Mesothelial cell of epicardium (in vitro differentiated cells): ENCODE data around the gene RCOR1. TPM values are rescaled to one million over a fixed set of nuclear protein-coding genes. Genes with fewer than 3 reads are reported as not detected.

Source experiments
- DNase-seq, 2 experiments: peaks; one replicate each; pipeline ENCODE4 v3.0.0; 2021; ENCODE audit warnings: low spot score in 2 of 2; ENCODE audit not compliant: unreplicated experiment in 2 of 2
- H3K27ac Mint-ChIP-seq: 2 replicates; pipeline ENCODE4 v1.8.0; 2021; ENCODE audit warnings: mixed read lengths
- H3K27me3 Mint-ChIP-seq: 2 replicates; pipeline ENCODE4 v1.8.0; 2021; ENCODE audit warnings: low read depth, mixed read lengths
- H3K36me3 Mint-ChIP-seq: 2 replicates; pipeline ENCODE4 v1.8.0; 2021; ENCODE audit warnings: mixed read lengths
- H3K4me1 Mint-ChIP-seq: 2 replicates; pipeline ENCODE4 v1.8.0; 2021; ENCODE audit warnings: mixed read lengths
- H3K4me3 Mint-ChIP-seq: 2 replicates; pipeline ENCODE4 v1.8.0; 2021; ENCODE audit warnings: mild to moderate bottlenecking, moderate library complexity, mixed read lengths
- H3K9me3 Mint-ChIP-seq: 2 replicates; pipeline ENCODE4 v1.8.0; 2021; ENCODE audit warnings: mixed read lengths
- CTCF ChIP-seq: fragments of 200-600 bp; sonication (generic); IDR thresholded peaks from one replicate; pipeline ENCODE4 v1.5.0; 2021; ENCODE audit warnings: antibody characterized with exemption; ENCODE audit not compliant: unreplicated experiment
- total RNA-seq: library from RNA; stranded (reverse); gene quantifications from 3 replicates; pipeline ENCODE4 v1.2.1, GENCODE V29; 2021

The RCOR1 gene
- total RNA-seq, 1 donor from 2014 or later, result 47.4 TPM

DNA sequence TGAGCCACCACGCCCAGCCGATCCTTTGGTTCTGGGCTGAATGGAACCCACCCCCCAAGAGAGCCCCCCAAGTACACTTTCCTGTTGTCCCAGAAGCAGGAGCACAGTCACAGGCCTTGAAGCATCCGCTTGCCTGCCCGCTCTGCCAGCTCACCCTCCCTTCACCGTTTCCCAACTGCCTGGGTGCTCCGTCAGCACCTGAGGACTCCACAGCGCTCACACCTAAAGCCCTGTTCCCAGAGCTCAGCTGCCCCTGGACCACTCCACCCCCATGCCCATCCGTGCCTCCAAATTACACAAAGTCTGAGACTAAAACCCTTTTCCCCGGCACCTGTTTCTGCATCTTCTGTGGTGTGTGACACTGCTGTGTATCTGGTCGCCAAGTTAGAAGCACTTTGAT is 140.5 kb downstream of the RCOR1 start:
- H3K4me3 Mint-ChIP-seq, result no peak overlapping the region
- no peak for DNase-seq
- no peak overlapping the region for H3K27ac Mint-ChIP-seq
- H3K9me3 Mint-ChIP-seq, result no peaks in the 10 kb centered on the region
- peaks cover 27% of the 10 kb centered on the region for H3K36me3 Mint-ChIP-seq
- no peaks in the 10 kb centered on the region for H3K27me3 Mint-ChIP-seq
- TF ChIP-seq CTCF, result no peak
- H3K4me1 Mint-ChIP-seq, result no peaks in the 10 kb centered on the region

- DNase-seq, result no peak
- Mint-ChIP-seq H3K27me3 (no peaks in the 10 kb centered on the region), H3K9me3 (no peaks in the 10 kb centered on the region), H3K4me3 (no peak overlapping the region), H3K36me3 (peaks cover 26% of the 10 kb centered on the region), H3K4me1 (no peaks in the 10 kb centered on the region), H3K27ac (no peak overlapping the region)
- no peak for TF ChIP-seq CTCF
Measured at GRCh38 chr14:102733326-102733725, 140.9 kb downstream of the RCOR1 start.

GRCh38 chr14:102734436-102734835 is 142.0 kb downstream of the RCOR1 start:
- H3K36me3 Mint-ChIP-seq, result peaks cover 20% of the 10 kb centered on the region
- no peak for DNase-seq
- H3K27ac Mint-ChIP-seq, result no peak overlapping the region
- H3K9me3 Mint-ChIP-seq, result no peaks in the 10 kb centered on the region
- no peak for TF ChIP-seq CTCF
- H3K27me3 Mint-ChIP-seq, result no peaks in the 10 kb centered on the region
- no peaks in the 10 kb centered on the region for H3K4me1 Mint-ChIP-seq
- no peak overlapping the region for H3K4me3 Mint-ChIP-seq

- no peaks in the 10 kb centered on the region for H3K4me1 Mint-ChIP-seq
- H3K4me3 Mint-ChIP-seq, result no peak overlapping the region
- H3K27ac Mint-ChIP-seq, result no peak overlapping the region
- H3K36me3 Mint-ChIP-seq, result peaks cover 23% of the 10 kb centered on the region
- TF ChIP-seq CTCF, result no peak
- no peaks in the 10 kb centered on the region for H3K27me3 Mint-ChIP-seq
- no peak for DNase-seq
- no peaks in the 10 kb centered on the region for H3K9me3 Mint-ChIP-seq
Measured at GRCh38 chr14:102736956-102737355, 144.5 kb downstream of the RCOR1 start.

- DNase-seq, result no peak
- Mint-ChIP-seq H3K27ac (no peak overlapping the region), H3K4me3 (no peak overlapping the region), H3K27me3 (no peaks in the 10 kb centered on the region), H3K36me3 (peaks cover 24% of the 10 kb centered on the region), H3K4me1 (no peaks in the 10 kb centered on the region), H3K9me3 (peaks cover 1% of the 10 kb centered on the region)
- TF ChIP-seq CTCF, result no peak
Measured at GRCh38 chr14:102737402-102738372, 145.2 kb downstream of the RCOR1 start.
